GM12872 (cell line): ENCODE data around the gene FRMPD2.
A peak's percentile ranks its signal among the peaks of the same experiment; 100 is the strongest.

Experiments used
- CTCF ChIP-seq: IDR thresholded peaks from 3 replicates; pipeline ENCODE4 v1.5.1; 2011; ENCODE audit warnings: low read depth, mild to moderate bottlenecking, low read length, moderate library complexity; ENCODE audit not compliant: insufficient read depth

FRMPD2 gene

GRCh38 chr10:48215486-48216203, 58.9 kb downstream of the FRMPD2 start:
- peak; percentile 87 for TF ChIP-seq CTCF

GRCh38 chr10:48214716-48215485, 59.6 kb downstream of the FRMPD2 start:
- no peak for TF ChIP-seq CTCF

GRCh38 chr10:48213047-48213446, 61.4 kb downstream of the FRMPD2 start:
- TF ChIP-seq CTCF = no peak

GRCh38 chr10:48211777-48212176, 62.7 kb downstream of the FRMPD2 start:
- TF ChIP-seq CTCF = no peak

GRCh38 chr10:48210966-48211365, 63.5 kb downstream of the FRMPD2 start:
- TF ChIP-seq CTCF = no peak

- no peak for TF ChIP-seq CTCF
These were observed 64.1 kb downstream of the FRMPD2 start for GRCh38 chr10:48210391-48210790.

GRCh38 chr10:48209241-48209640, 65.3 kb downstream of the FRMPD2 start:
- no peak for TF ChIP-seq CTCF
